GM12865 (cell line): Measurements from ENCODE around the gene SLC49A4.

Experiments
- DNase-seq: peaks from one replicate; pipeline ENCODE4 v3.0.0; 2010; ENCODE audit warnings: low read depth
- H3K4me3 ChIP-seq: 2 replicates; pipeline ENCODE4 v1.5.1; 2011; ENCODE audit warnings: mild to moderate bottlenecking, low read depth, low read length, control low read depth
- TF ChIP-seq, protein P1 (sequence below): IDR thresholded peaks from 2 replicates; pipeline ENCODE4 v1.5.1; 2011; ENCODE audit warnings: low read length, control low read depth, low read depth, inconsistent platforms; ENCODE audit not compliant: insufficient read depth; ENCODE audit errors: missing control alignments

SLC49A4 gene

DNA sequence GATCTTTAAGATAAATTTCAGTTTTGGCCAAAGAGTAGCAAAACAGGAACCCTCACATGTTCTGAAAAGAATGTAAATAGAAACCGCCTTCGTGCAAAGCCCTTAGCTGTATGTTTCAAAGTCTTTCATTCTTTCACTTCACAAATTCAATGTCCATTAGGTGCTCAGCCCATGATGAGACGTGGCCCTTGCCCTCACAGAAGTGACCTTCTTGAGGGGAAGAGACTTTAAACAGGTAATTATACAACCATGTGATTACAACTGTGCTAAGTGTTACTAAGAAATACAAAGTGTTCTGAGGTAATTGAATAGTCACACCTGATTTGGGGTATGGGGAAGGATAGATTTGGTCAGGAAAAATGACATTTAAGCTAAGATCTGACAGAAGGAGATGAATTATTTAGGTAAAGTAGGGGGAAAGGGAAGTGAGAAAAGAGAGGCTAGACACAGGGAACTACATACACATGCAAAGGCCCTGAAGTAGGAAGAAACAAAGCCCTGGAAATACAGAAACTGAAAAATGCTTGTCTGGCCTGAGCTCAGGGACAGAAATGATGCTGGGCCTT is 20.8 kb upstream of the SLC49A4 start:
- TF ChIP-seq, protein P1, sequence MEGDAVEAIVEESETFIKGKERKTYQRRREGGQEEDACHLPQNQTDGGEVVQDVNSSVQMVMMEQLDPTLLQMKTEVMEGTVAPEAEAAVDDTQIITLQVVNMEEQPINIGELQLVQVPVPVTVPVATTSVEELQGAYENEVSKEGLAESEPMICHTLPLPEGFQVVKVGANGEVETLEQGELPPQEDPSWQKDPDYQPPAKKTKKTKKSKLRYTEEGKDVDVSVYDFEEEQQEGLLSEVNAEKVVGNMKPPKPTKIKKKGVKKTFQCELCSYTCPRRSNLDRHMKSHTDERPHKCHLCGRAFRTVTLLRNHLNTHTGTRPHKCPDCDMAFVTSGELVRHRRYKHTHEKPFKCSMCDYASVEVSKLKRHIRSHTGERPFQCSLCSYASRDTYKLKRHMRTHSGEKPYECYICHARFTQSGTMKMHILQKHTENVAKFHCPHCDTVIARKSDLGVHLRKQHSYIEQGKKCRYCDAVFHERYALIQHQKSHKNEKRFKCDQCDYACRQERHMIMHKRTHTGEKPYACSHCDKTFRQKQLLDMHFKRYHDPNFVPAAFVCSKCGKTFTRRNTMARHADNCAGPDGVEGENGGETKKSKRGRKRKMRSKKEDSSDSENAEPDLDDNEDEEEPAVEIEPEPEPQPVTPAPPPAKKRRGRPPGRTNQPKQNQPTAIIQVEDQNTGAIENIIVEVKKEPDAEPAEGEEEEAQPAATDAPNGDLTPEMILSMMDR = no peak
- H3K4me3 ChIP-seq = no peak overlapping the region
- DNase-seq = peak; percentile 10

DNA sequence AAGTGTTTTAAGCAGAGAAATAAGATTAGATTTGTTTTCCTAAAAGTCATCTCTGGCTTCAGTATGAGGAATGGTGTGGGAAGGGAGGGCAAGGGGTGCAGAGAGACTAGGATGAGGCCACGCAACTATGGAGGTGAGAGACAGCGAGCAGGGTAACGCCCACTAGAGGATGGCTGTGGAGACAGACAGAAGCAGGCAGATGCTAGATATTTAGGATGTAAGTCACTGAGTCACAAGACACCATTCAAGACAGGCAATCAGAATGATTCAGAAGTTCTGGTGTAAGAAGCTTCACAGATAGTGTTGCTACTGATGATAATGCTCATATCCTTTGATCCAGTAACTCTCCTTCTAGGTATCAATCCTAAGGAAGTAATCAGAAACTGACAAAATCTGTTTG is 20.3 kb upstream of the SLC49A4 start:
- DNase-seq = no peak
- no peak overlapping the region for H3K4me3 ChIP-seq
- TF ChIP-seq, protein P1 = no peak

DNA sequence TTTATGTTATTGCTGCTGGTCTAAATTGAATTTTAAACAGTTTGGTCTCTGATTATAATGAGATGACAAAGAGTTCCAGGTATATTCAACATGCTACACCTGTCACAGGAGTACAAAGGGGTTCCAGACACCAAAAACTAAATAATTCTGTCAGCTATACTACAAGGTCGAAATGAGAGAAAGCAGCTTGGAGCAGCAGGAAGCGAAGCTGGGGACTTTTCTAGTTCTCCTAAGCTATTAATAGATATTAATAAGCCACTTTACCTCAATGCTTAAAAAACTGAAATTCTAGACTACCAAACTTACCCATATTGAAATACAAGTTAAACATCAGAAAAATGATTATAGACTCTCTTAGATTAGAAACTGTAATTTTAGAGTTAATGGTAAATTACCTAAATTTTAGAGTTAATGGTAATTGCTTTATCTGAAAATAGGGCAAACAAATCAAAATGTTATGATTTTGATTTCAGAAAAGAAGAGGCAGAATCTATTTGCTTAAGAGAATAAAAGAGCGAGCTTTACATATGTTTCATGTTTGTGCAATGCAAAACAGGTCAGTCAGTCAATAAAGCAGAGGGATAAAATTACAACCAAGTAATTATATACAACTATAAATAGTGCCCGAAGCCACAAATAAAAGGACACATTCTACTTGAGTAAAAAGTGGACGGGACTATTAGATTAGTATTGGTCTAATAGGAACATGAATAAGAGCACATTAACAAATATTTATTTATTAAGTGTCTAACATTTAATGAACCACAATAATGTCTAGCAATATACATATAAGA is 18.0 kb upstream of the SLC49A4 start:
- no peak overlapping the region for H3K4me3 ChIP-seq
- TF ChIP-seq, protein P1 = no peak
- DNase-seq = no peak

DNA sequence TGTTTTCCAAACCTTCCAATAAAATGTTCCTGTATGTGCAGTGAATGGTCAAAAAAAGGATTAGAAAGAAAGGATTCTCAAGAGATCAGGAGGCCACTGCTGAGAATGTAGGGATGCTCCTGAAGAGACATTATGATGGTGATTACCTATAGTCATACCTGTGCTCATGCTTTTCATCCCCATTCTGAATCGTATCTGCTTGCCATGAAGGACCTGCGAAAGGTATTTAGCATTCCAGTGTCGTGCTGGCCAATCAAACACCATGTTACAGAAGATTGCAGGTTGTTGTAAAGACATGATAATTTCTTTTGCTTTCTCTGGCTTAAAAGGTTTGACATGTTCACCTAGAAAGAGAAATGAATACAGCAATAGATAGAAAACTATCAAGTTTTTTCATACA is 17.3 kb upstream of the SLC49A4 start:
- TF ChIP-seq, protein P1 = no peak
- no peak for DNase-seq

DNA sequence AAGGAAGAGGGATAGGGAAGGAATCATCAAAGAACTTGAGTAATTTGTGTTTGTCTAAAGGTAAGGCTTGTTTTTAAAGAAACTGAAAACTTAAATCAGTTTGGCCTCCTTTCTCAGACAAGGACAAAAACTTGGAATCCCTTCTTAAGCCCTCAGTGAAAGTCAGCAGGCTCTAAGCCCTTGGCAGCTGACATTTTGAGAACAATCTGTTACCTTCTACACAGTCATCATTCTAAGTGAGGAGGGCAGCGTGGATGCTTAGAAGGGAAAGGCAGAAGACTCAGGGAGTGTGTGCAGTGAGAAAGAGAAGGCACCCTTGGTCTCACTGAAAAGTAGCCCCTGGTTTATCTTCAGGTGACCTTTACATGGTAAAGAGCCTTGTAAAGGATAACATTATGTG is 12.1 kb upstream of the SLC49A4 start:
- TF ChIP-seq, protein P1 = no peak
- no peak overlapping the region for H3K4me3 ChIP-seq
- DNase-seq = no peak

More for the DNA sequence above, 17.3 kb upstream of the SLC49A4 start:
- H3K4me3 ChIP-seq = no peak overlapping the region

DNA sequence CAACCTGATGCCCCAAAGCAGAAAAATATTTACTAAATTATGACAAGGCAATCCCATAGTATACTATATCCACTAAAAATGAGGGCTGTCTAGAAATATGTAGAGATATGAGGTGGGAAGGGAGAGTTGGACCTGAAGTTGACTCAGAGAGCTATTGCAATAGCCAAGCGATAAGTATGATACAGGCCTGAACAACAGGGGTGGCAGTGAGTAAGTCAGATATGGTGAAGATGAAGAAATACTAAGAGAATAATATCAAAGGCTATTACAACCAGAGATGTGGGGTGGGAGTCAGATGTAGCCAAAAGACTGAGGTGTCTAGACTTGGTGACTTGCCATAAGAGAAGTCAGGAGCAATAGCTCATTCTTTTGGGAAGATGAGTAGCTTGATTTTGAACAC is 10.4 kb upstream of the SLC49A4 start:
- TF ChIP-seq, protein P1 = no peak
- H3K4me3 ChIP-seq = no peak overlapping the region

More for the DNA sequence above, 10.4 kb upstream of the SLC49A4 start:
- no peak for DNase-seq
